Measurements from ENCODE around the gene CYBA. TPM values are rescaled to one million over a fixed set of nuclear protein-coding genes. Genes with fewer than 3 reads are reported as not detected.

The CYBA gene
- polyA plus RNA-seq, 1 experiment: 53.6 TPM

DNA sequence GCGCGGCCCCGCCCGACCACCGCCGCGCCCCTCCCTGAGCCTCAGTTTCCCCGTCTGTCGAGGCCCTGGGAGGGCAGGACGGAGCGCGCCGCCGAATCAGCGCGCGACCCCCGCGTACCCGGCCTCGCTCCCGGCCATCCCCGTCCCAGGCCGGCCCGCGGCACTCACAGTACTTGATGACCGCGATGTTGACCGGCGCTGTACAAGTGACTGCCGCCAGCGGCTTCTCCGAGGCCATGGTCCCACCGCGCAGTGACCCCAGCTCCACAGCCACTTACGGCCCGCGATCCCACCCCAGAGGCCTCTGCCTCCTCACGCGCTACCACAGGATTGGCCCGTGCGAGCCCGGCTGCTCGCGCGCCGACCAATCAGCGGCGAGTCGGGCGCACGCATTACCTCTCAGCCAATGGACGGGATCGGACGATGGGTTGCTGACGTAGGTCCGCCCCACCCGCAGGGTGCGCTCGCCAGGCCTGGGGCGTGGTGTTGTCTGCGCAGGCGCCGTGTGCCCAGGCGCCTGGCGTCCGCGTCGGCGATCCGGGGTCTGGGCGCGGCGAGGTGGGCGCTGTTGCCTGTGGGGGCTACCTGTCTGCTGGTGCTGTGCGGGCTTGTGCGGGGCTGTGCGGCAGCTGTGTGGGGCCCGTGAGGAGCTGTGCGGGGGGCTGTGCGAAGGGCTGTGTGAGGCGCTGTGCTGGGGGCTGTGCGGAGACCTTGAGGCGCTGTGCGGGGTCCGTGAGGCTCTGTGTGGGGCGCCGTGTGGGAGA lies 12.2 kb upstream of the CYBA start, which contains the start of gene MVD:
TSS of gene MVD (minus strand) at position 249 of the 764 bp plus-strand sequence. CDS start at position 238, 11 bp downstream.
- POLR2A ChIA-PET: interaction anchor here (0.6 to 1.6 kb wide), 5 partner anchors 12 to 93 kb away, joined by 3 to 10 read pairs (median 3); partner anchors contain the start of gene ZC3H18

DNA sequence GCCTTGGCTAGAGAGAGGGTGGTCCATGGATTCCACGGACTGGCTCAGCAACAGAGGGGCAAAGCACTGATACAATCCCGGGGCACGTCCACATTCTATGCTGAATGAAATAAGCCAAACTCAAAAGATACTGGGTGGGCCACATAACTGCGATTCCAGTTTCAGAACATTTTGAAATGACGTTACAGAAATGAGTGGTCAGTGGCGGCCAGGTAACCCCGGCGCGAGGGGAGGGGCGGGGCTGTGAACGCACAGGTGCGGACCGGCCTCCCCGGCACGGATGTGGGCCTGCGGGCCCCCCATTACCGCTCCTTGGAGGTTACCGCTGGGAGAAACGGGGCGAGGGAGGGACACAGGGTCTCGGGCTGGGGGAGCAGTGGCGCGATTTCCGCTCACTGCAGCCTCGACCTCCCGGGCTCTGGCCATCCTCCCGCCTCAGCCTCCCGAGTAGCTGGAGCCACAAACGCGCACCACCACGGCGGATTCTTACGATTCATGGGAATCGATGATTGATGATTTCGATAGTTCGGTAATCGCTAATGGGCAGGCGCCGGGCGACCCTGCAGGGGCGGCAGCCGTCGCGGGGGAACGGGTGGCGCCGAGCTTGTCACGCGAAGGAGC lies 11.5 kb upstream of the CYBA start:
- TF ChIP-seq, protein P1, sequence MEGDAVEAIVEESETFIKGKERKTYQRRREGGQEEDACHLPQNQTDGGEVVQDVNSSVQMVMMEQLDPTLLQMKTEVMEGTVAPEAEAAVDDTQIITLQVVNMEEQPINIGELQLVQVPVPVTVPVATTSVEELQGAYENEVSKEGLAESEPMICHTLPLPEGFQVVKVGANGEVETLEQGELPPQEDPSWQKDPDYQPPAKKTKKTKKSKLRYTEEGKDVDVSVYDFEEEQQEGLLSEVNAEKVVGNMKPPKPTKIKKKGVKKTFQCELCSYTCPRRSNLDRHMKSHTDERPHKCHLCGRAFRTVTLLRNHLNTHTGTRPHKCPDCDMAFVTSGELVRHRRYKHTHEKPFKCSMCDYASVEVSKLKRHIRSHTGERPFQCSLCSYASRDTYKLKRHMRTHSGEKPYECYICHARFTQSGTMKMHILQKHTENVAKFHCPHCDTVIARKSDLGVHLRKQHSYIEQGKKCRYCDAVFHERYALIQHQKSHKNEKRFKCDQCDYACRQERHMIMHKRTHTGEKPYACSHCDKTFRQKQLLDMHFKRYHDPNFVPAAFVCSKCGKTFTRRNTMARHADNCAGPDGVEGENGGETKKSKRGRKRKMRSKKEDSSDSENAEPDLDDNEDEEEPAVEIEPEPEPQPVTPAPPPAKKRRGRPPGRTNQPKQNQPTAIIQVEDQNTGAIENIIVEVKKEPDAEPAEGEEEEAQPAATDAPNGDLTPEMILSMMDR (IDR thresholded peaks at IDR 0.05; ENCODE audit: low read depth, low read length): no peak
- CTCF ChIA-PET: interaction anchor here (1.0 kb wide), 1 partner anchor 75 kb away, joined by 4 read pairs; no protein-coding TSS in a partner anchor
- Histone ChIP-seq H3K27ac (ENCODE audit: low read depth, low read length) (no peak overlapping the region), H3K4me3 (ENCODE audit: low read depth, low read length) (peak overlapping the region; percentile 84), H3K27me3 (ENCODE audit: control insufficient read depth, insufficient read depth, low read length) (no peaks in the 10 kb centered on the region), H3K9me3 (ENCODE audit: control insufficient read depth, insufficient read depth, low read length) (no peaks in the 10 kb centered on the region; the same call in 1 of the 2 replicates)
- POLR2A ChIA-PET: interaction anchor here (0.7 to 1.6 kb wide), 4 partner anchors 13 to 92 kb away, joined by 3 to 4 read pairs (median 3); partner anchors contain the start of gene ZC3H18
- no peak for DNase-seq (ENCODE audit: low read depth, low spot score)

More for the DNA sequence above, 12.2 kb upstream of the CYBA start, which contains the start of gene MVD:
- peak; percentile 95 for DNase-seq (ENCODE audit: low read depth, low spot score)
- Histone ChIP-seq H3K27ac (ENCODE audit: low read depth, low read length) (no peak within 1 kb of the TSS), H3K4me3 (ENCODE audit: low read depth, low read length) (peak within 1 kb of the TSS; percentile 97), H3K27me3 (ENCODE audit: control insufficient read depth, insufficient read depth, low read length) (no peaks in the 10 kb centered on the region), H3K9me3 (ENCODE audit: control insufficient read depth, insufficient read depth, low read length) (no peaks in the 10 kb centered on the region; the same call in 1 of the 2 replicates)
- TF ChIP-seq, protein P1 (IDR thresholded peaks at IDR 0.05; ENCODE audit: low read depth, low read length): 0 out of 2 replicates have a peak, but pooled peaks have one; percentile 8
- CTCF ChIA-PET: interaction anchor here (0.8 to 1.0 kb wide), 2 partner anchors 22 to 75 kb away, joined by 3 to 4 read pairs; no protein-coding TSS in a partner anchor

DNA sequence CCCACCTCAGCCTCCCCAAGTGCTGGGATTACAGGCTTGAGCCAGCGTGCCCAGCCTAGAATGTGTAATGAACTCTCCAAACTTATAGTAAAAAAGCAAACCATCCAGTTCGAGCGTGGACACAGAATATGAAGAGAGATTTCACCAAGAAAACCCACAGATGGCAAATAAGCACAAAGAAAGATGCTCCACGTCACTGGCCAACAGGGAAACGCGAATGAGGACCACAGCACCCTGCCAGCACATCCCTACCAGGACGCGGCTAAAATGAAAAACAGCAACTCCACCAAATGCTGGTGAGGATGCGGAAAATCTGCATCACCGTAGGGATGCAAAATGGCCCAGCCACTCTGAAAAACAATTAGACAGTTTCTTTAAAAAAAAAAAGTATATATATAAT lies 10.6 kb upstream of the CYBA start:
- no peak for DNase-seq (ENCODE audit: low read depth, low spot score)

DNA sequence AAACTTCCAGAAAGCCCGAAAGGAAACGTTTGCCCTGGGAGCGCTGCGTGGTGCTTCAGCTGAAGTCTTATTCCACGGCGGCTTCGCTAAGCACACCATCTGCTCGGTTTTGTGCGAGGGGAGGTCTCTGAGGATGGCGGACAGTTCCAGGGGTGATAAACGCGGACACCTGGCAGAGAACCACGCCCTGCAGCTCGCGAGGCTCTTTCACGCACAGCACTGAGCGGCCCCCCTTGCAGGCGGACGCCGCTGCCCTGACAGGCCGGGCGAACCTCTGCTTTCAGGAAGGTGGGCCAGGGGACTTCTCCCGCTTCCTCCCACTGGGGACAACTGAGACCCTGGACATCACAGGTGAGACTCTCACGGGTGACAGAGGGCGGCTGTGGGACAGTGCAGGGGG lies 8.3 kb upstream of the CYBA start:
- TF ChIP-seq, protein P1 (IDR thresholded peaks at IDR 0.05; ENCODE audit: low read depth, low read length): no peak
- H3K9me3 ChIP-seq (ENCODE audit: control insufficient read depth, insufficient read depth, low read length): no peaks in the 10 kb centered on the region; the same call in 1 of the 2 replicates
- no peaks in the 10 kb centered on the region for H3K27me3 ChIP-seq (ENCODE audit: control insufficient read depth, insufficient read depth, low read length)
- POLR2A ChIA-PET: no interaction called here
- no peak for DNase-seq (ENCODE audit: low read depth, low spot score)
- H3K27ac ChIP-seq (ENCODE audit: low read depth, low read length): no peak overlapping the region
- CTCF ChIA-PET: no interaction called here
- no peak overlapping the region for H3K4me3 ChIP-seq (ENCODE audit: low read depth, low read length)

More for the DNA sequence above, 10.6 kb upstream of the CYBA start:
- no peaks in the 10 kb centered on the region for H3K27me3 ChIP-seq (ENCODE audit: control insufficient read depth, insufficient read depth, low read length)
- TF ChIP-seq, protein P1 (IDR thresholded peaks at IDR 0.05; ENCODE audit: low read depth, low read length): no peak
- CTCF ChIA-PET: no interaction called here
- peak overlapping the region; percentile 27; the same call in 1 of the 2 replicates for H3K4me3 ChIP-seq (ENCODE audit: low read depth, low read length)
- no peaks in the 10 kb centered on the region; the same call in 1 of the 2 replicates for H3K9me3 ChIP-seq (ENCODE audit: control insufficient read depth, insufficient read depth, low read length)
- POLR2A ChIA-PET: interaction anchor here (1.6 kb wide), 1 partner anchor 22 kb away, joined by 4 read pairs; no protein-coding TSS in a partner anchor
- H3K27ac ChIP-seq (ENCODE audit: low read depth, low read length): no peak overlapping the region
